Right lobe of liver (tissue), 4 donors: ENCODE results near the gene LTC4S.

Source experiments
- POLR2A ChIP-seq: fragments of 450-650 bp; IDR thresholded peaks from one replicate; pipeline ENCODE4 v1.6.1; 2017; ENCODE audit warnings: antibody characterized with exemption, mild to moderate bottlenecking
- TF ChIP-seq, protein P1 (sequence below), 4 donors: fragments of 200-600 bp in 3 of 4; fragments of 450-650 bp in 1 of 4; IDR thresholded peaks; one replicate each; pipeline versions ENCODE4 v1.5.1 to v1.8.0; 2016 to 2022; ENCODE audit warnings: antibody characterized with exemption in 4 of 4, mild to moderate bottlenecking in 2 of 4
- donor health status: DM: no; HTN: no; CAD: no.
- donor health status: DM: no; HTN: no; CAD: no.
- donor health status: DM: no; HTN: yes; CAD: no.

DNA sequence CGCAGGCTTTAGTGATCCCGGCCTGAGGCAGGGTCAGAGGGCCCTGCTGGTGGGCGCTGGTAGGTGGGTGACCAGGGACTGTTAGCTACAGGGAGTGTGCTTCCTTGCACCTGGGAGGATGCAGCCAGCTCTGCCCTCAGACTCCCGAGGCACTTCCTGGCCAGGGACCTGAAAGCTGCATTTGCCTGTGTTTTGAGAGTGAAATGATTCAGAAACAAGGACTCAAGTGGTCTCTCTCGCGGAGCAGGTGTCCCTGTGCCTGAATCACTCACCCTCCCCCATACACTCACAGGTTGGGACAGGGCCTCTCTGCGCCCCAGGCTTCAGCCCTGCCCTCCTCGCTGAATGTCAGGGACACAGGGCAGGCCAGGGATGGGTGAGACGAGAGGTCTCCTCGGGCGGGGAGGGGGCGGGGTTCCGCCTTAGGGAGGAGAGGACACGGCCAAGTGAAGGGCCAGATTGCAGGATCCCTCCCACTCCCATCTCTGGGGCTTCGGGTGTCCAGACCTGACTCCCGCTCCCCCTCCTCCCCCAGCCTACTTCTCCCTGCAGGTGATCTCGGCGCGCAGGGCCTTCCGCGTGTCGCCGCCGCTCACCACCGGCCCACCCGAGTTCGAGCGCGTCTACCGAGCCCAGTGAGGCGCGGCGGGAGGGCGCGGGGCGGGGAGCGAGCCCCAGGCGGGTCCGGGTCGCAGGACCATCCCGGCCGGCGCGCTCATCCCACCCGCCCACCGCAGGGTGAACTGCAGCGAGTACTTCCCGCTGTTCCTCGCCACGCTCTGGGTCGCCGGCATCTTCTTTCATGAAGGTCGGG, 1.5 kb downstream of the LTC4S start:
- TF ChIP-seq, protein P1, sequence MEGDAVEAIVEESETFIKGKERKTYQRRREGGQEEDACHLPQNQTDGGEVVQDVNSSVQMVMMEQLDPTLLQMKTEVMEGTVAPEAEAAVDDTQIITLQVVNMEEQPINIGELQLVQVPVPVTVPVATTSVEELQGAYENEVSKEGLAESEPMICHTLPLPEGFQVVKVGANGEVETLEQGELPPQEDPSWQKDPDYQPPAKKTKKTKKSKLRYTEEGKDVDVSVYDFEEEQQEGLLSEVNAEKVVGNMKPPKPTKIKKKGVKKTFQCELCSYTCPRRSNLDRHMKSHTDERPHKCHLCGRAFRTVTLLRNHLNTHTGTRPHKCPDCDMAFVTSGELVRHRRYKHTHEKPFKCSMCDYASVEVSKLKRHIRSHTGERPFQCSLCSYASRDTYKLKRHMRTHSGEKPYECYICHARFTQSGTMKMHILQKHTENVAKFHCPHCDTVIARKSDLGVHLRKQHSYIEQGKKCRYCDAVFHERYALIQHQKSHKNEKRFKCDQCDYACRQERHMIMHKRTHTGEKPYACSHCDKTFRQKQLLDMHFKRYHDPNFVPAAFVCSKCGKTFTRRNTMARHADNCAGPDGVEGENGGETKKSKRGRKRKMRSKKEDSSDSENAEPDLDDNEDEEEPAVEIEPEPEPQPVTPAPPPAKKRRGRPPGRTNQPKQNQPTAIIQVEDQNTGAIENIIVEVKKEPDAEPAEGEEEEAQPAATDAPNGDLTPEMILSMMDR (IDR thresholded peaks at IDR 0.05) = no peak
- no peak for TF ChIP-seq POLR2A
